NCI-H2171 treated with DMSO at 0.1 percent for 48 hours (cell line): ENCODE data around the gene CMKLR1.

ENCODE experiments used
- DNase-seq: peaks from one replicate; lab custom pipeline; 2025; lab: John Stamatoyannopoulos, UW

The CMKLR1 gene

GRCh38 chr12:108267450-108267849 is 71.7 kb downstream of the CMKLR1 start:
- no peak for DNase-seq

DNA sequence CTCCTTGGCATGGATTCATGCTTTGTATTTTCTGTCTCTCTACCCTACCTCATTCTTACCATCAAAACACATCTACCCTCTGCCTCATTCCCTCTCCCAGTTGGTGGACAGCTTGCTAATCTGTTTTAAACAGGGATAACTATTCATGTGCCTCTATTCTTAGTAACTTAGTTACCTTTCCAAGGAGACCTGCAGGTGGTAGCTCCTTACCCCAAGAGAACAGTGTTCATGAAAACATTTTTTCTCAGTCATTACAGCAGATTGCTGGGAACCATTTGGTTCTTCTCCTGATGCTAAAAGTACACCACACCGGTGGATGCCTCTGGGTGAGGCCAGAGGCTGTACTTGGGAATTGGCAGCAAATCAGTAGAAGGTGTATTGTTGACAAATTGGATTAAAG is 73.0 kb downstream of the CMKLR1 start:
- DNase-seq, result no peak

DNA sequence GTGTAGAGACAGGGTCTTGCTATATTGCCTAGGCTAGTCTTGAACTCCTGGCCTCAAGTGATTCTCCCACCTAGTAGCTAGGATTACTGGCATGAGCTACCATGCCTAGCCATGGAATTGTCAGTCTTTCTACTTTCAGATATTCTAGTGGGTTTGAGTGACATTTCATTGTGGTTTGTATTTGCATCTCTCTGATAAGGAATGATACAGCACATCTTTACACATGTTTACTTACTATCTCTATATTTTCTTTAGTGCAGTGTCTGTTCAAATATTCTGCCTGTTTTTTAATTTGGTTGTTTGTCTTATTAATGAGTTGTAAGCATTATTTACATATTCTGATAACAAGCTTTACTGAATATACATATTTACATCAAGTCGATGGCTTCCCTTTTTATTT is 73.6 kb downstream of the CMKLR1 start:
- DNase-seq, result no peak

- DNase-seq, result no peak
Measured at GRCh38 chr12:108260969-108261368, 78.1 kb downstream of the CMKLR1 start.

DNA sequence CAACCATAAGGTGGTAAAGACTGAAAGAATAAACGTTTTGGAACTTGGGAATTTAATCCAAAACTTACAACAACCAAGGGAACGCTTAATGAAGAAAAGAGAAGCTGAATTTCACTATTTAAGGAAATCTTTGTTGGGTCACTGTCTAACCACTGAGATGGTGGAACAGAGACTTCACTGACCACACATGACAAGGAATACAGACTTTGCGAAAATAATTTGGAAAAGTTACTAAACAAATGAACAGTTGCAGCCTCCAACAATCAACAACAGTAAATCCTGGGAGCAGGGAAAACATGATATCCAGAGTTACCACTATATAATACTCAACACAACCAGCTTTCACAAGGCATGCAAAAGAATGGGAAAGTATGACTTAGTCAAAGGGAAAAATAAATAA is 79.1 kb downstream of the CMKLR1 start:
- DNase-seq, result no peak

- no peak for DNase-seq
Measured at GRCh38 chr12:108257610-108258106, 81.5 kb downstream of the CMKLR1 start.

GRCh38 chr12:108257004-108257403 is 82.1 kb downstream of the CMKLR1 start:
- no peak for DNase-seq

DNA sequence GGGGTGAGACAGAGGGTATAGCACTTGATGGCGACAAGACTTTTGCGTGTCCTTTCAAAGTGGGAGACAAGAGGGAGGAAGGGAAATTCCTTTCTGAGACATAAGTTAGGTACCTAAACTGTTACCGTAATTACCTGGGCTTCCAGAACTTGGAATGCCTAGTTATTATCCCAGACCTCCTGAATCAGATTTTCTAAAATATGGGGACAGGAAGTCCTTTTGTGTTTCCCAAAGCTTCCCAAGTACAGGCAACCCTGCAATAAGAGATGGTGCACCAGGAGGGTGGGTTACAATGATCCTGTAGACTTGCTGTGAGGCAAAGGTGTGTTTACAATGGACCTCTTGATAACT is 83.9 kb downstream of the CMKLR1 start:
- DNase-seq, result no peak

DNA sequence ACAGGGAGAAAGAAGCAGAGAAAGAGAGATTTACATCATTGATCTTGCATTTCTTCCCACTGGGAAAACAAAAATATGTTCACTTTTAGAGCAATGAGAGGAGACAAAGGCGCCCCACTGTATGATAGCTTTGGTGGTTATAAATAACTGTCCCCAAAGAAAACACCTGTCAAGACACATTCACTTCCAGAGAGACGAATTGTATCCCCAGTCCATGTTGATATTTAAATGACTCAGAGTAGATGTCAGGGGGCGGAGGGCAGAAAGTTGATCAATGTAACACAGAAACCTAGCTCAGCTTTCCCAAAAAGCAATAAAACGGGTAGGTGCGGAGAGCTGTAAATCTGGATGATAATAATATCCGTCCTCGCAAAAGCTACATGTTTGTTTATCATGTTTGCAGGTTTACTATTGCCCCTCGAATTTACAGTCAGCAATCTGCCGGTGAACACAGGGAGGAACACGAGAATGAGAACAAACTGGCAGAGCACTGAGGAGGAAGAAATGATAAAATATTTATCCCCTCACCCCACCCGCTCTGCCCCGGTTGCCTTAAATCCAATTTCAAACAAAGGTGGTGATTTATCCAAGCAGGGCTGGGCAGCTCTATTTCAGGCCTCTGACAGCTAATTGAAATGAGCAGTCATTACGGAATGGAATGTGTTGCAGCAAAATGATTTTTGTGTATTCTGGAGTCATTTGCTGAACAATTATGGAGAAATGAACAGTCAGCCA is 84.4 kb downstream of the CMKLR1 start:
- no peak for DNase-seq

DNA sequence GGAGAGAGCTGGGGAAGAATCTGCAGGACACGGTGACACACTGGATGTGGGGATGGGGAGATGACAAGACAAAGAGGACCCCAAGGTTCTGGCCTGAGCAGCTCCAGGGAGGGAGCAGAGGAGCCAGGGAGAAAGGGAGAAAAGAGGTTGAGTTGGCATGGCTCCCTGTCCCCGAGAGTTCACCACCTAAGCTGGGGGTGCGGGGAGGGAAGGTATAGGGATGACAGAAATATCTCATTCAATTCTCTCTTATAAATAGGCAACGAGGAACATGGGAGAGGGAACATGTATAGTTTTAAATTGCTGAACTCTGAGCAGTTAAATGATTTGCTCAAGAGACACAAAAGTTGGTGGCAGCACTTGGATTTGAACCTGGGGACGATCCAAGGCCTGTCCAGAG is 85.1 kb downstream of the CMKLR1 start:
- DNase-seq, result no peak

- no peak for DNase-seq
Measured at GRCh38 chr12:108253540-108253939, 85.6 kb downstream of the CMKLR1 start.

GRCh38 chr12:108252523-108252922 is 86.6 kb downstream of the CMKLR1 start:
- DNase-seq, result no peak

DNA sequence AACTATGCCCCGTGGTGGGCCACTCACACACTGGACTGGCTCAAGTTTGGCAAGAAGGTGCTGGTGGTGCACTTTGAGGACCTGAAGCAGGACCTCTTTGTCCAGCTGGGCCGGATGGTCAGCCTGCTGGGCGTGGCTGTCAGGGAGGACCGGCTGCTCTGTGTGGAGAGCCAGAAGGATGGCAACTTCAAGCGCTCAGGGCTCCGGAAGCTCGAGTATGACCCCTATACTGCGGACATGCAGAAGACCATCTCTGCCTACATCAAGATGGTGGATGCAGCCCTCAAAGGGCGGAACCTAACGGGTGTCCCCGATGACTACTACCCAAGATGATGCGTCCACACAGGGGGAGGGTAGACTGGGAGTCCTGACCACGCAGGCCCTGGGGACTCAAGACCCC is 91.1 kb downstream of the CMKLR1 start:
- no peak for DNase-seq

DNA sequence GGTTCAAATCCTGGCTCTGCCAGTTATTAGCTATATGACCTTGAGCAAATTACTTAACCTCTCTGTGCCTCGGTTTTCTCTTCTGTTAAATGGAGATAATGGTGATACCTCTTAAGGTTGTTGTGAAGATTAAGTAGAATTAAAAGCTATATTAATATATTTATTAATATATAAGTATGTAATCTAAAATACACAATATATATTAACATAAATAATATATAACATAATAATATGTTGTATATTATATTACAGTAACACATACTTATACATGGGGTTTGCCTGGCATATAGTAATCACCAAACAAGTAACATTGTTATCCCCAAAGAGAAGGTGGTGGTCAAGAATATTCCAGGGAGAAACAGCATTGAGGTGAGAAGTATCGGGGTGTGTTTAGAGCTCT is 92.0 kb downstream of the CMKLR1 start:
- no peak for DNase-seq

GRCh38 chr12:108241986-108242703 is 97.0 kb downstream of the CMKLR1 start:
- DNase-seq, result no peak

- DNase-seq, result no peak
Measured at GRCh38 chr12:108240928-108241327, 98.2 kb downstream of the CMKLR1 start.

- DNase-seq, result no peak
Measured at GRCh38 chr12:108240027-108240785, 98.9 kb downstream of the CMKLR1 start.

- DNase-seq, result no peak
Measured at GRCh38 chr12:108239378-108239777, 99.7 kb downstream of the CMKLR1 start.

DNA sequence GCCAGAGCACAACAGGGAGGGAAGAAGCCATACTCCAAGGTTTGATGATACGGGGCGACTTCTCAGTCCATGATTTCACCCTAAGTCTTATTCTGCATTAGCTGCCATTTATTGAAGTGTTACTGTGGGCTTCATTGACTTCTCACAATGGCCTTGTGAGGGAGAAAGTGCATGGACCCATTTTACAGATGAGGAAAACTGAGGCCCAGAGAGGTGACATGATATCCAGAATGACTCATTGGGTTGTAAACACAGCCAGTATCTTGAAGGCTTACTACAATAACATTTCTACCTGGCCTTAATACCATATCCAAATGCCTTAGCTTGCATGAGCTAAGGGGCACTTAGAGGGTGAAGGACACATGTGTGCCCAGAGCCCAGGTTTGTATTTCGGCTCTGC is 100.6 kb downstream of the CMKLR1 start:
- DNase-seq, result no peak
